Left ventricle myocardium inferior (tissue), 1 donor: Measurements from ENCODE around the gene ACAD8. TPM values are rescaled to one million over a fixed set of nuclear protein-coding genes. Genes with fewer than 3 reads are reported as not detected.

Experiments
- DNase-seq: peaks from one replicate; pipeline ENCODE4 v3.0.0-alpha.2; 2020
- H3K27ac ChIP-seq: fragments of 200-600 bp; replicated peaks from 2 replicates; pipeline ENCODE4 v1.8.0; 2021
- H3K27me3 ChIP-seq: fragments of 200-600 bp; 2 replicates; pipeline ENCODE4 v1.8.0; 2021; ENCODE audit warnings: low read depth
- H3K36me3 ChIP-seq: fragments of 200-600 bp; 2 replicates; pipeline ENCODE4 v1.8.0; 2021
- H3K4me1 ChIP-seq: fragments of 200-600 bp; 2 replicates; pipeline ENCODE4 v1.8.0; 2021
- H3K4me3 ChIP-seq: fragments of 200-600 bp; 2 replicates; pipeline ENCODE4 v1.8.0; 2021; ENCODE audit warnings: mild to moderate bottlenecking, moderate library complexity
- H3K9me3 ChIP-seq: fragments of 200-600 bp; replicated peaks from 2 replicates; pipeline ENCODE4 v1.8.0; 2021
- CTCF ChIP-seq: fragments of 200-600 bp; IDR thresholded peaks from 2 replicates; pipeline ENCODE4 v1.8.0; 2021; ENCODE audit warnings: antibody characterized with exemption, mild to moderate bottlenecking, borderline replicate concordance
- intact Hi-C: fragments of 100-400 bp; cut with micrococcal nuclease; formaldehyde crosslinking; loops from one replicate; pipeline ENCODE4 v1.11.0; 2022
- total RNA-seq: library from RNA; stranded (reverse); fragmentation: NEBNext Ultra II Directional; extraction: Animal tissue kit (Norgen Biotek cat#: 25700); gene quantifications from one replicate; pipeline ENCODE4 v1.2.1, GENCODE V29; 2021
- donor health status: DM: no; HTN: yes; CAD: no; lungs with severe emphysema.

Gene ACAD8
- total RNA-seq, 1 donor from 2014 or later, result 40.7 TPM

- Histone ChIP-seq H3K9me3 (no peaks in the 10 kb centered on the region), H3K4me1 (no peaks in the 10 kb centered on the region), H3K27ac (no peak overlapping the region), H3K36me3 (peaks cover 47% of the 10 kb centered on the region), H3K27me3 (no peaks in the 10 kb centered on the region), H3K4me3 (no peak overlapping the region)
- intact Hi-C loops, result no loop called here
- no peak for DNase-seq
- TF ChIP-seq CTCF, result no peak
These were observed 36.6 kb upstream of the ACAD8 start for GRCh38 chr11:134216816-134217215.

GRCh38 chr11:134223121-134223520 is 30.2 kb upstream of the ACAD8 start:
- H3K27ac ChIP-seq, result no peak overlapping the region
- no peak for TF ChIP-seq CTCF
- H3K9me3 ChIP-seq, result no peaks in the 10 kb centered on the region
- peaks cover 45% of the 10 kb centered on the region for H3K4me1 ChIP-seq
- intact Hi-C loops, result no loop called here
- H3K4me3 ChIP-seq, result peak overlapping the region; percentile 89
- no peaks in the 10 kb centered on the region for H3K27me3 ChIP-seq
- DNase-seq, result no peak
- peaks cover 19% of the 10 kb centered on the region for H3K36me3 ChIP-seq

GRCh38 chr11:134223836-134224709 is 29.3 kb upstream of the ACAD8 start, which contains the start of the genes NCAPD3 and VPS26B:
NCAPD3 (minus strand) TSS chr11:134223967; CDS start chr11:134223926, 41 bp downstream.
VPS26B (plus strand) TSS chr11:134224671; CDS start chr11:134225123, 452 bp downstream.
- intact Hi-C loops, result no loop called here

GRCh38 chr11:134224710-134225664 is 28.4 kb upstream of the ACAD8 start:
- DNase-seq, result peak; percentile 70
- Histone ChIP-seq H3K36me3 (peaks cover 3% of the 10 kb centered on the region), H3K9me3 (no peaks in the 10 kb centered on the region), H3K27ac (peak overlapping the region; percentile 98), H3K4me3 (peak overlapping the region; percentile 89), H3K4me1 (peaks cover 62% of the 10 kb centered on the region), H3K27me3 (no peaks in the 10 kb centered on the region)
- TF ChIP-seq CTCF, result no peak
- intact Hi-C loops, result no loop called here

More at GRCh38 chr11:134223836-134224709, 29.3 kb upstream of the ACAD8 start, which contains the start of the genes NCAPD3 and VPS26B:
- no peak for TF ChIP-seq CTCF
- H3K4me3 ChIP-seq, result peak within 1 kb of the TSS; percentile 89
- H3K9me3 ChIP-seq, result no peaks in the 10 kb centered on the region
- H3K27me3 ChIP-seq, result no peaks in the 10 kb centered on the region
- peak within 1 kb of the TSS; percentile 98 for H3K27ac ChIP-seq
- peaks cover 53% of the 10 kb centered on the region for H3K4me1 ChIP-seq
- peaks cover 12% of the 10 kb centered on the region for H3K36me3 ChIP-seq
- DNase-seq, result peak; percentile 98

- Histone ChIP-seq H3K27me3 (no peaks in the 10 kb centered on the region), H3K36me3 (no peaks in the 10 kb centered on the region), H3K4me1 (peaks cover 81% of the 10 kb centered on the region), H3K4me3 (peak overlapping the region; percentile 89), H3K27ac (no peak overlapping the region), H3K9me3 (no peaks in the 10 kb centered on the region)
- no peak for TF ChIP-seq CTCF
- intact Hi-C loops, result no loop called here
- DNase-seq, result no peak
These were observed 26.5 kb upstream of the ACAD8 start for GRCh38 chr11:134226806-134227325.
